Measurements from ENCODE around the gene COL4A2.

COL4A2 gene

GRCh38 chr13:110419381-110419791 is 112.3 kb downstream of the COL4A2 start:
- no peak for DNase-seq (ENCODE audit: low read depth, low spot score)

- no peak for DNase-seq (ENCODE audit: low read depth, low spot score)
These were observed 112.9 kb downstream of the COL4A2 start for GRCh38 chr13:110419946-110420345.

- DNase-seq (ENCODE audit: low read depth, low spot score) = no peak
These were observed 113.5 kb downstream of the COL4A2 start for GRCh38 chr13:110420626-110421025.

- DNase-seq (ENCODE audit: low read depth, low spot score) = no peak
These were observed 114.0 kb downstream of the COL4A2 start for GRCh38 chr13:110421061-110421460.

GRCh38 chr13:110421696-110422385 is 114.8 kb downstream of the COL4A2 start:
- DNase-seq (ENCODE audit: low read depth, low spot score) = no peak

GRCh38 chr13:110422913-110423688 is 116.0 kb downstream of the COL4A2 start:
- DNase-seq (ENCODE audit: low read depth, low spot score) = no peak

- no peak for DNase-seq (ENCODE audit: low read depth, low spot score)
These were observed 116.7 kb downstream of the COL4A2 start for GRCh38 chr13:110423689-110424302.

GRCh38 chr13:110424569-110425443 is 117.7 kb downstream of the COL4A2 start:
- no peak for DNase-seq (ENCODE audit: low read depth, low spot score)

- peak; percentile 100 for DNase-seq (ENCODE audit: low read depth, low spot score)
These were observed 118.3 kb downstream of the COL4A2 start for GRCh38 chr13:110425444-110425780.

GRCh38 chr13:110426735-110427134 is 119.7 kb downstream of the COL4A2 start:
- no peak for DNase-seq (ENCODE audit: low read depth, low spot score)

- no peak for DNase-seq (ENCODE audit: low read depth, low spot score)
These were observed 121.2 kb downstream of the COL4A2 start for GRCh38 chr13:110428313-110428712.

- DNase-seq (ENCODE audit: low read depth, low spot score) = no peak
These were observed 123.6 kb downstream of the COL4A2 start for GRCh38 chr13:110430391-110431336.

GRCh38 chr13:110431425-110432294 is 124.6 kb downstream of the COL4A2 start:
- peak; percentile 74 for DNase-seq (ENCODE audit: low read depth, low spot score)

- no peak for DNase-seq (ENCODE audit: low read depth, low spot score)
These were observed 125.4 kb downstream of the COL4A2 start for GRCh38 chr13:110432522-110432921.

- peak; percentile 84 for DNase-seq (ENCODE audit: low read depth, low spot score)
These were observed 125.9 kb downstream of the COL4A2 start for GRCh38 chr13:110433014-110433413.

- no peak for DNase-seq (ENCODE audit: low read depth, low spot score)
These were observed 127.5 kb downstream of the COL4A2 start for GRCh38 chr13:110434629-110435028.

- DNase-seq (ENCODE audit: low read depth, low spot score) = no peak
These were observed 128.2 kb downstream of the COL4A2 start for GRCh38 chr13:110435331-110435730.

- no peak for DNase-seq (ENCODE audit: low read depth, low spot score)
These were observed 129.2 kb downstream of the COL4A2 start for GRCh38 chr13:110436276-110436675.

GRCh38 chr13:110436786-110437370 is 129.8 kb downstream of the COL4A2 start:
- DNase-seq (ENCODE audit: low read depth, low spot score) = no peak
